ENCODE results near the gene TMA16.
"Not testable (repeated sequence)": the region's sequence is repeated elsewhere in the genome, so short reads cannot be mapped to it uniquely, and the experiment has no call there.

The TMA16 gene

DNA sequence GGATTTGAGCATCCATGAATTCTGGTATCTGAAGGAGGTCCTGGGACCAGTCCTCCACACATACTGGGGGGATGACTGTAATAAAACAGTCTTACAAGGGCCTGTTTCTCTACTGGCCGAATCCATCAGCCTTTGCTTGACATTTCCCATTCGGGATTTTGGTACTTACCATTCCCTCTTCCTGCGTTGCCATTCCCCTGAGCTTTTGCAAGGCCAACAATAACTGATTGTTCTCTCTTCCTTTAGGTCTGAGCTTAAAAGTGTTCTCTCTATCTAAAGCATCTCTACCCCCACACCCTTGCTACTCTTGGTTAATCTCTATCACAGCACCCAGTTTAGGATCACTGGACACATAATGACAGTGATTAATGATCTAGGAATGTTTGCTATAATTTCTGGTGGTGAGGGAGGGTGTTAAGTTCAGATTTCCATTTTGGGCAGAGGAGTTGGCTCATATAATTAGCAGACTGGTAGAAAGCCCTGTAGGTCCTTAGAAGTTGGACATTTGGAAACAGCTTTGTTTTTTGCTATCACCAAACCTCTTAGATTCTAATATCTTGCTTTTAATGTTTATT lies 29.4 kb downstream of the TMA16 start:
- DNase-seq, result no peak

- no peak for DNase-seq
Observed at GRCh38 chr4:163525982-163526381, 31.5 kb downstream of the TMA16 start.

DNA sequence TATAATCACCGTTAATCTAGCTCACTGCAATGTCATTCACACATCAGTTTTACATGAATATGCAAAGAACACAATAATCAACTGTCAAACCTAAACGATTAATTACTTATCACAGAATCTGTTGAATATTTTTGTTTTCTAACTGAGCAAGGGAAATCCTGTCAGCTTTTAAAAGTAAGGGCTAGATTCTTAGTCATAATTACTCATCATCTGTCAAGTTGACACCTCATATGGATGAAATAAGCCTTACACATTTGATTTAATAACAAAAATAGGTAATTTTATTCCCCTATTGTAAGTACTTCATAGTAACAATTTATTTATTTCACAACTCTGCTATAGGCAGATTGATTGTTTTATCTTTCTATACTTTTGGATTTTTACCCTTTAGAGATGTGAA lies 32.7 kb downstream of the TMA16 start:
- no peak for DNase-seq

DNA sequence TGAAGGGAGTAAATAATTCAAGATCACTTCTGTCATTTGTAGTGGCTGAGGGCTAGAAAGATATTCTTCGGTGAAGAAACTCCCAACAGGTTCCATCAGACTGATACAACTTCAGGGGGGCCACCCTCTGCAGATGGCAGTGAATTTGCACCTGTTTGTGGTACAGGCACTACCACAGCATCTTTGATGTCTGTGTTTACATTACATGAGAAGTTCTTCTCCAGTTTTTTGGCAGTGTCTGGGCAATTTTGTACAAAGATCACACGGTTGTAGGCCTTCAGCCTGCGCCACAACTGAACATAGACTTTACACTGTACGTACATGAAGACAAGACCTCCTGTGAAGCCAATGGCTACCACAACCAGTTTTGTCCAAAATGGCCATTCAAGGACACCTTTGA lies 34.2 kb downstream of the TMA16 start:
- DNase-seq, result no peak

DNA sequence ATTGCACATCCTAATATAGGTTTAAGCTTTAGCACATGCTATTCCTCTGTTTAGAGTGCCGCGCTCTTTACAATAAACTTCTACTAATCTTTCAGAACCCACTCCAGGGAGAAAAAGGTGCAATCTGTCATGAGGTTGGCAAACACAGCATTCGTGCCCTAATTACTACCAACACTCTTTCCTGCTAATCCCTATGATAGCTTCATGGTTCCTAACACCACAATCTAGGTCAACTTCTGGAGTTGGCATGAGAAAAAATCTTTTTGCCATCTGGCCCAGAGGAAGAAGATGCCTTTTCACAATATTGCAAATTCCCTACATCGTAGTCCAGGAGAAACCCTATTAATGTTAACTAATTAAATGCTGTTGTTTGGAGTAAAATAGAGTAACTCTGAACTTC lies 39.6 kb downstream of the TMA16 start:
- no peak for DNase-seq

DNA sequence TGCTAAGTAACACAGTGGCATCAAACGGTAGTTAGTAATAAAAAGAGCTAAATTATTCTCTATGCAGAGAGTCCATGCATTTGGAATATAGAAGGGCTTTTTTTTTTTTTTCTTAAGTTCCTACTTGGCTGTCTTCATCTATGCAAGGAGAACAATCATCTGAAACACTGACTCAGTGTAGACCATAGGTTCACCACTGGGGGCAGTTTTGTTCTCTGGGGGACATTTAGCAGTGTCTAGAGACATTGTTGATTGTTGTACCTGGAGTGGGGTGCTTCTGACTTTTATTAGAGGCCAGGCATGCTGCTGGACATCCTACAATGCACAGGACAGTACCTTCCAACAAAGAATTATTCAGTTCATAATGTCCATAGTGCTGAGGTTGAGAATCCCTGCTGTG lies 41.2 kb downstream of the TMA16 start:
- DNase-seq, result no peak

DNA sequence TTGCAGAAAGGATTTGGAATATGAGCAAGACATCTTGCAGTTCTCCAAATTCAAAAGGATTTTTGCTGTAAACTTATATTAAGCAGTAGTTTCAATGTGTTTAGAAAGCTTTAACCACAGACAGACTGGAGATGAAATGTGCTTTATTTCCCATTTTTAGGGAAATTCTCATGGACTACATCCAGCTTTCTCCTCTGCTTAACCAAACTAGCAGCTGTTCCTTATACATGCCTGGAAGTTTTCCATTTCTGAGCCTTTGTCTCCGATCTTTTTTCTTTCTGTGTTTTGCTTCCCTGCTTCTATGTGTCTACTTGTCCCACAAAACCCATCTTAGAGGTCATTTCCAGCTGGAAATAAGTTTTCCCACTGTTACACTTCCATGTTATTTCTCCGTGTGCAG lies 41.6 kb downstream of the TMA16 start:
- DNase-seq, result no peak

- no peak for DNase-seq
Observed at GRCh38 chr4:163537114-163537513, 42.6 kb downstream of the TMA16 start.

- DNase-seq, result not testable (repeated sequence)
Observed at GRCh38 chr4:163538820-163539219, 44.3 kb downstream of the TMA16 start.

DNA sequence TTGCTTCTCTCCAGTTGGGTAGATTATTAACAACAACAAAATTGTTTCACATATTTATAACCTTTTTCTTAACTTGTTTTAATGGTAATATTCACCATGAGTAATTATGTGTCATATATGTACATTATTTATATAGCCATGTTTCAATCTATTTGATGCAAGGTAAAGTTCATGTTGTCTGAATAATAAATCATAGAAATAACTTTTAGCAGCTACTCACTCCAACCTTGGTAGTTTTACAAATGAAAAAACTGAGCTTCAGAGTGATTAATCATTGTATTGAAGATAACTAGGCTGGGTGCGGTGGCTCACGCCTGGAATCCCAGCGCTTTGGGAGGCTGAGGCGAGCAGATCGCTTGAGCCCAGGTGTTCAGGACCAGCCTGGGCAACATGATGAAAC lies 46.0 kb downstream of the TMA16 start:
- DNase-seq, result no peak

- DNase-seq, result no peak
Observed at GRCh38 chr4:163540977-163541376, 46.5 kb downstream of the TMA16 start.

- DNase-seq, result no peak
Observed at GRCh38 chr4:163542275-163542674, 47.8 kb downstream of the TMA16 start.

GRCh38 chr4:163544407-163545038 lies 50.0 kb downstream of the TMA16 start:
- DNase-seq, result peak; percentile 76

DNA sequence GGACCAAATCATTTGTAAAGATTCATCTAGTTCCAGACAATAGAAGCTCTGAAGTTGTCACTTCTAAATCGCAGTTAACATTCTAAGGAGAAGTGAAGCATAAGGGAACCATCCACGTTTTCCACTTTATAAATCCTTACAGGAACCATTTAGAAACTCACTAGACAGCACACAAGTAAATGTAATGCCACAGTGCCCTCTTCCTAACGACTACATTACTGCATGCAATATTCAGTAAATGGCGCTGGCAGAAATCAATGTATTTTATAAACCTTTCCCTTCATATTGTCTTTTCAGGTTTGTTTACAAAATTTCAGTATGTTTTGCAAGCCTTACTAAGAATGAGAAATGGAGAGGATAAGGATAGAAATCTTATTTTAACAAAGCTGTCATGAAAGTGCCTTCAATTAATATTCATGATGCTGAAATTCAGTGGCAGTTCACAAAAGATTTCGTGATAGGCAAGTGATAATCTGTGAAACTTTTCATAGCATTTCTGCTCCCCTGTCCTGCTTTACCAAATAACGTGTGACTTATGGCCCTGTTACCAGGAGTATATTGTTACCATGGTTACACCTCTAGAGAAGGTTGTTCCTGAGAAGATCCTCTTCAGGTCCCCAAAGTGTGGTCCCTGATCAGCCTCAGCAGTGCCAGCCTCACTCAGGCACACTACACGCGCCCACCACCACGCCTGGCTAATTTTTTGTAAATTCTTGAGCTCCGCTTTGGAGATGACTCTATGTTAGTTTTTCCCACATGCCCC lies 54.2 kb downstream of the TMA16 start:
- DNase-seq, result no peak

DNA sequence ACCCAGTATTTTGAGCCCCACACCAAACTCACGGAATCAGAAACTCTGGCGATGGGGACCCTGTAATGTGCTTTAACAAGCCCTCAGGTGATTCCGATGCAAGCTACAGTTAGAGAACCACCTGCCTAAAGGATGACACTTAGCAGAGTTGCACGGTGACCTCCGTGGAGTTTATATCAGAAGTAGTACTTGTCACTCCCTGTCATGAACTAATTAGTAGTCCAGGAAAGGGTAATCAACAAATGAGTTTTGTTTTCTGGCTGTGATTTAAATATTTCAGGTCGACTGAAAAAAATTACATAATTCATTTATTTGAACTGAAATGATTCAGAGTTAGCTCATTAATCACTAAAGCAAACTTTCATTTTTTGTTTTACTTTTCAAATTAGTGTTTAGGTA lies 56.4 kb downstream of the TMA16 start:
- DNase-seq, result no peak

DNA sequence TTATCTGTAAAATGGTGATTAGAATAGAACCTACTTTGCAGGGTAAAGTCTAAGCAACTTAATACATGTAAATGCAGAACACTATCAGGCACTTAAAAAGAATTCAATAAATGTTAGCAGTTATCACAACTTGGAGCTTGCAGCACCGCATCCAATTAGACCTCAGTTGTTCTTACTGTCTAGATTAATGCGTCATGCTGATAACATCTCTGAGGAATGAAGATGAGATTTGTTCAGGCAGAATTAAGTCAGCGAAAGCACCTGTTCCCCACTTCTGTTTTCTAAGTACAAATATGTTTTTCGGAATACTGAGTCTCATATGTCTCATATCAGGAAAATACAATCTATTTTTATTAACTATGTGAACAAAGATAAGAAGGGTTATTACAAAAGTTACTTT lies 58.7 kb downstream of the TMA16 start:
- DNase-seq, result no peak

DNA sequence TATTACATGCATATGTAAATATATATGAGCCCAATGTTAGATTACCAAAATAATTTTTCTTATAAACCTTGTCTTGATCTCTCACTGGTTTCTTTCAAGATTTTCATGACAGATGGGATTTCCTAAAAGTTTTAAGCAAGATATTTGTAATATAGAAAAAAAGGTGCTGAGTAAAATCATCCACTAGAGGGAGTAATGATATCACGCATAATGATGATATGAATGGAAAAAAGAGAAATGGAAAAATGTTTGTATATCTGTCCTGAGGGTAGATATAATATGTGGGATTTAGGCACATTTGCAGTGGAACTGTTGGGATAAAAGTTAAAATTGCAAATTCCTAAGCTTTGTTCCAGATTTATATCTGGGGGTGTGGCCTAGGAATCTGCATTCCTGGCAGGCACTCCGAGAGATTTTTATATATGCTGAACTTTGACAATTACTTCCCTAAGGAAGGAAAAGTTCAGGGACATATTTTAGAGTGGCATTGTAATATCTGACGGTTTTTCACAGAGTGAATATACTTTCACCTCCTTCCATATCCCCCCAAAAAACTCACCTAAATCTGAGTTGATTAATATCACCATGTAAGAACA lies 60.5 kb downstream of the TMA16 start:
- DNase-seq, result no peak

GRCh38 chr4:163556177-163556576 lies 61.7 kb downstream of the TMA16 start:
- no peak for DNase-seq

DNA sequence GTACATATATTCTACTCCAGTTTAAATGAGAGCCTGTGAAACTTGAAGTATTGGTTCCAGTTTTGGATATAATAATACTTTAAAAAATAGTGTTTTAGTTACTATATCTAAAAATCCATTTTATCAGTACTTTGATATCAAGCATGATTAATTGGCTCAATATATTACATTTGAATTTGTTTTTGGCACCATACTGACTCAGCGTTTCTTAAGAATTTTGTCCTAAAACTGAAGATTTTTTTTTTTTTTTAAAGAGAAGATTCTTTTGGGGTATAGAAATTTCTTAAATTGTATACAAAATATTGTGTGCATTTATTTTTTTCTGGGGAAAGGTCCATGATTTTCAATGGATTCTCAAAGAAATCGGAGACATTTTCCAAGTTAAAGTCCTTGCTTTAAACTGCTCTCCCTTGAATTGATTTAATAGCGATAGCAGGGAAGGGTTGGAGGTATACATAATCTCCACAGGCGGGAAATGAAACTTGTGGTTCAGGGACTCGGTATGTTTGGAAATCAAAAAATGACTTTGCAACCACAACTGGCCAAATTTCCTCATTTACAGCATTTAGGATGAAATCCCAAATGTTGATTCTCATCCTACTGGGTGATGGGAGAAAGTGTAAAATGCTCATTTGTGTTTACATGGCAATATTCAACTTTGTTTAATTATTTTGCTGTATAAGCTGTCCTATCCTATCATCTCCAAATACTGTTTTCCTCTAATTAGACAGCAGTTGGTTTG lies 62.3 kb downstream of the TMA16 start:
- DNase-seq, result no peak

GRCh38 chr4:163558539-163559044 lies 64.1 kb downstream of the TMA16 start:
- DNase-seq, result no peak

DNA sequence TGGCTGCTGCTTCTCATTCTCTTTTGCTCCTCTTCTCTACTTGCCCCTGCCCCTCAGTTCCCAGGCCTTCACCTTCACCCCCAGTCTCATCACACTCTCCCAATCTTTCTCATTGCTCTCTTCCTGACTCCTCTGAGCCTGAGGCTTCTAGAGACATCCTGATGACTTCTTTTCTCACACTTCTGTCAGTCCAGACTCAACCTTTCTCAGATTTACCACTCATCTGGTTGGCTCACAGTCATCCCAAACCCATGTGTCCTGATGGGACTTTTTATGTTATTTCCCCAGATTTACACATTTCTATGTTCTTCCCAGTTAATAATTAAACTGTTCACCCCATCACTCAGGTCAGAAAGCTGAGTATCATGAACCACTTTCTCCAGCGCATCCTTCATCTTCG lies 68.0 kb downstream of the TMA16 start:
- DNase-seq, result no peak

GRCh38 chr4:163563592-163563991 lies 69.1 kb downstream of the TMA16 start:
- DNase-seq, result no peak

- no peak for DNase-seq
Observed at GRCh38 chr4:163564221-163564720, 69.8 kb downstream of the TMA16 start.
